Small intestine (tissue), 7 donors: Measurements from ENCODE around the gene HPCAL4. TPM values are rescaled to one million over a fixed set of nuclear protein-coding genes. Genes with fewer than 3 reads are reported as not detected.

Experiments used
- DNase-seq, 2 donors: peaks; one replicate each; pipeline versions ENCODE4 v3.0.0 to v3.0.0-alpha.2; 2013
- FAIRE-seq: peaks from 2 replicates; lab custom pipeline; 2012; peaks lifted over from hg19 to GRCh38; lab: Jason Lieb, UNC
- H3K27ac ChIP-seq, 3 donors: one replicate each; pipeline ENCODE4 v1.5.1; 2013; ENCODE audit warnings: low read length in 2 of 3, mild to moderate bottlenecking in 2 of 3, control low read depth in 1 of 3, inconsistent platforms in 1 of 3, low read depth in 1 of 3, moderate library complexity in 1 of 3
- H3K27me3 ChIP-seq, 3 donors: one replicate each; pipeline ENCODE4 v1.6.1; 2013; ENCODE audit warnings: low read length in 3 of 3, inconsistent platforms in 1 of 3; ENCODE audit not compliant: control insufficient read depth in 3 of 3, insufficient read depth in 3 of 3
- H3K36me3 ChIP-seq, 3 donors: one replicate each; pipeline ENCODE4 v1.6.1; 2013; ENCODE audit warnings: low read length in 3 of 3, inconsistent platforms in 1 of 3, low read depth in 1 of 3, mild to moderate bottlenecking in 1 of 3, moderate library complexity in 1 of 3; ENCODE audit not compliant: control insufficient read depth in 3 of 3, insufficient read depth in 2 of 3
- H3K4me1 ChIP-seq, 3 donors: one replicate each; pipeline ENCODE4 v1.6.1; 2013; ENCODE audit warnings: low read length in 2 of 3, inconsistent platforms in 1 of 3, low read depth in 1 of 3, mild to moderate bottlenecking in 1 of 3, moderate library complexity in 1 of 3; ENCODE audit not compliant: control insufficient read depth in 3 of 3, insufficient read depth in 2 of 3
- H3K4me3 ChIP-seq, 3 donors: one replicate each; pipeline ENCODE4 v1.5.1; 2013; ENCODE audit warnings: low read length in 3 of 3, control low read depth in 1 of 3, inconsistent platforms in 1 of 3, low read depth in 1 of 3, mild to moderate bottlenecking in 1 of 3, moderate library complexity in 1 of 3
- H3K9me3 ChIP-seq, 2 donors: one replicate each; pipeline ENCODE4 v1.6.1; 2013; ENCODE audit warnings: low read depth in 1 of 2, low read length in 1 of 2; ENCODE audit not compliant: control insufficient read depth in 2 of 2, insufficient read depth in 1 of 2
- WGBS, 3 donors: extraction: QIAGEN DNeasy Blood & Tissue Kit; methylation state at CpG; one replicate each; pipeline ENCODE4 v1.1.7; 2013; 5-methylcytosine and 5-hydroxymethylcytosine counted together
- polyA plus RNA-seq, 4 donors: library from polyadenylated mRNA; stranded (reverse) in 3 of 4; unstranded in 1 of 4; fragments of 200-250 nt in 3 of 4; fragments of 120-200 nt in 1 of 4; gene quantifications; one replicate each; pipeline versions ENCODE4 v1.2.1 to v1.2.3, GENCODE V29; 2013
- donor health status: healthy with polysubstance abuse.
- donor health status: control.
- donor health status: control.
- donor health status: Bipolar disorder and iron deficiency.
- donor health status: healthy.

HPCAL4 gene
- polyA plus RNA-seq, 4 donors, result 0.10 to 0.27 (median 0.22) TPM

GRCh38 chr1:39680751-39681150 lies 10.5 kb downstream of the HPCAL4 start:
- Histone ChIP-seq H3K36me3 (no peaks in the 10 kb centered on the region), H3K27me3 (peaks cover 8 to 70% (median 9%) of the 10 kb centered on the region in 3 donors), H3K9me3 (no peaks in the 10 kb centered on the region), H3K4me3 (no peak overlapping the region), H3K27ac (no peak overlapping the region), H3K4me1 (no peaks in the 10 kb centered on the region)
- FAIRE-seq, result no peak
- DNase-seq, result no peak
- 60 to 69% (median 63%) methylated on average over 4 of the region's 4 CpGs for WGBS, 3 donors

- no peaks in the 10 kb centered on the region for H3K9me3 ChIP-seq
- H3K36me3 ChIP-seq, result no peaks in the 10 kb centered on the region
- WGBS, 3 donors, result 66 to 79% (median 66%) methylated on average over 2 of the region's 2 CpGs
- FAIRE-seq (no peak), DNase-seq (no peak)
- no peak overlapping the region for H3K4me3 ChIP-seq
- no peak overlapping the region for H3K27ac ChIP-seq
- no peaks in the 10 kb centered on the region for H3K4me1 ChIP-seq
- peaks cover 8 to 65% (median 9%) of the 10 kb centered on the region in 3 donors for H3K27me3 ChIP-seq
These were observed 11.4 kb downstream of the HPCAL4 start for GRCh38 chr1:39679821-39680220.

DNA sequence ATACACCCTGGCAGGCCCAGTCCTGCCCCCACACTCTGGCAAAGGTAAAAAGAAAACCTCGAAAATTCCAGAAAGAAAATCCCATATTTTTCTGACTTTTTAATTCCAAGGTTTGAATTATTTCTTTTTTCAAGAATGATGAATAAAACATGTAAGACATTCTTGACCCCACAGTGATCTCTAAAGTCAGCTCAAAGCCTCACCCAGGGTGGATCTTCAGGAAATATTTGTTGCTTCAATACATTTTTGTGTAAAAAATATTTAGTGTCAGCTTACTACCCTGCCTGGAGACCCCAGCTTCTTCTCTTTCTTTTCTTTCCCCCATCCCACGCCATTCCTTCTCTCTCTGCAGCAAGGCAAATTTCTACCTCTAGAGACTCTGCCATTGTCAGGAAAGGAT lies 12.3 kb downstream of the HPCAL4 start:
- DNase-seq (no peak), FAIRE-seq (no peak)
- Histone ChIP-seq H3K4me1 (no peaks in the 10 kb centered on the region), H3K27me3 (peaks cover 3 to 58% (median 6%) of the 10 kb centered on the region in 3 donors), H3K36me3 (no peaks in the 10 kb centered on the region), H3K4me3 (no peak overlapping the region), H3K9me3 (no peaks in the 10 kb centered on the region), H3K27ac (no peak overlapping the region)
- WGBS, 3 donors, result 74 to 80% (median 77%) methylated on average over 2 of the region's 2 CpGs

- H3K4me3 ChIP-seq, result no peak overlapping the region
- no peak overlapping the region for H3K27ac ChIP-seq
- H3K9me3 ChIP-seq, result no peaks in the 10 kb centered on the region
- DNase-seq (no peak), FAIRE-seq (no peak)
- H3K4me1 ChIP-seq, result no peaks in the 10 kb centered on the region
- no peaks in the 10 kb centered on the region for H3K36me3 ChIP-seq
- H3K27me3 ChIP-seq, result peaks cover 3 to 58% (median 6%) of the 10 kb centered on the region in 3 donors
- 74 to 82% (median 78%) methylated on average over 4 of the region's 4 CpGs for WGBS, 3 donors
These were observed 13.6 kb downstream of the HPCAL4 start for GRCh38 chr1:39677645-39678044.

GRCh38 chr1:39676948-39677548 lies 14.2 kb downstream of the HPCAL4 start:
- Histone ChIP-seq H3K9me3 (no peaks in the 10 kb centered on the region), H3K4me3 (no peak overlapping the region), H3K36me3 (no peaks in the 10 kb centered on the region), H3K27me3 (peaks cover 3 to 58% (median 4%) of the 10 kb centered on the region in 3 donors), H3K27ac (no peak overlapping the region), H3K4me1 (no peaks in the 10 kb centered on the region)
- WGBS, 3 donors, result 81 to 85% (median 83%) methylated on average over 6 of the region's 6 CpGs
- DNase-seq, result no peak
- no peak for FAIRE-seq

DNA sequence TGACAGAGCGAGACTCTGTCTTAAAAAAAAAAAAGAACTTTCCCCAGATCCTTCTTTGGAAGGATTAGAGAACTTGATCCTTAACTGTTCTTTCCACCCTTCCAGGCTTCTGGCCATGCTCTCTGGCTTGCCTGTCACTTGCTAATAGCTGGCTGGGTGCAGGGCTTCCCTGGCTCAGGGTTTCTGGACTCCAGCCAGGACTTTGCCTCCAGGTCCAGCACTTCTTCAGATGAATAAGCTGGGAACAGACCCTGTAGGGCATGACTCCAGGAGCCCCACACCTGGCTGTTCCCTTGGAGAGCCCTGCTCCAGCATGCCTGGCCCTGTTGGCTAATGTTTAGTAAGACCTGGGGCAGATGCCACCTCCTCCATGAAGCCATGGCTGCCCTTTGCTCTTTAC lies 16.0 kb downstream of the HPCAL4 start:
- H3K27ac ChIP-seq, result no peak overlapping the region
- no peaks in the 10 kb centered on the region for H3K4me1 ChIP-seq
- no peak overlapping the region for H3K4me3 ChIP-seq
- H3K36me3 ChIP-seq, result no peaks in the 10 kb centered on the region
- H3K9me3 ChIP-seq, result no peaks in the 10 kb centered on the region
- DNase-seq (peak in 1 of 2 donors; percentile 41), FAIRE-seq (no peak)
- 88 to 94% (median 94%) methylated on average over 1 of the region's 1 CpG for WGBS, 3 donors
- H3K27me3 ChIP-seq, result peaks cover 6 to 59% (median 11%) of the 10 kb centered on the region in 3 donors

DNA sequence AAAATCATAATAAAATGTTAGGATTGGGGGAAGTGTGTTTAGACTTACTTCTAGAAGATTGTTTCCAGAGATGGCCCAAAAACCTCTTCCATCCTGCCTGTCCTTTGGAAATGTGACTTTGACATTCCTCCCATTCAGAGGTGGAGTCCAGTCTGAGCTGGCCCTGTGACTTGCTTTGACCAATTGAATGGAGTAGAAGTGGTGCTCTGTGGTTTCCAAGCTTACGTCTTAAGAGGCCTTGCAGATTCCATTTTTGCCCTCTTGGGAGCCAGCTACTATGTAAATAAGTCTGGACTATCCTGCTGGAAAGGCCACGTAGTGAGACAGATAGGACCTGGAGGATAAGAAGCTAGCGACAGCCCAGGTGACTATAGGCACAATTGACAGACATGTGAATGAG lies 18.0 kb downstream of the HPCAL4 start:
- WGBS, 3 donors, result 88 to 89% (median 89%) methylated on average over 3 of the region's 3 CpGs
- H3K4me3 ChIP-seq, result no peak overlapping the region
- FAIRE-seq (no peak), DNase-seq (no peak)
- no peaks in the 10 kb centered on the region for H3K36me3 ChIP-seq
- no peaks in the 10 kb centered on the region for H3K9me3 ChIP-seq
- H3K4me1 ChIP-seq, result no peaks in the 10 kb centered on the region
- H3K27ac ChIP-seq, result no peak overlapping the region
- peaks cover 6 to 63% (median 11%) of the 10 kb centered on the region in 3 donors for H3K27me3 ChIP-seq

DNA sequence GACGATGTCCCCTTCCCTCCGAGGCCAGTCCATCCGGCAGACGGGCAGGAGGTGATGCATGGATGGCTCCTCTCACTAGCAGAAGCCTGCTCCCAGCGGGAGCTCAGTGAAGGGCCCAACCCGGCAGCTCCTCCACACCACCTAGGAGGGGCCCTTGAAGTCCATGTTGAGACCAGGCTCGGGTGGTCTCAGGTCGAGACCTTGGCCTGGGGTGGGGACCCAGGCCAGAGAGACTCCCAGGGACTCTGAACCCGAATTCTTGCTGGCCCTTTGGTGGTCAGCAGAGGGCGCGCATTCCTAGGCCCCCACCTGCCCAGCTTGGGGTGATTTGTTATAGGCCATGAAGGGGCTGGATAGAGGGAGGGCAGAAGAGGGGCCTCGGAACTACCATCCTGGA lies 18.7 kb downstream of the HPCAL4 start:
- no peak for FAIRE-seq
- peaks cover 6 to 67% (median 11%) of the 10 kb centered on the region in 3 donors for H3K27me3 ChIP-seq
- no peak for DNase-seq
- no peaks in the 10 kb centered on the region for H3K36me3 ChIP-seq
- no peaks in the 10 kb centered on the region for H3K9me3 ChIP-seq
- H3K4me3 ChIP-seq, result no peak overlapping the region
- H3K27ac ChIP-seq, result no peak overlapping the region
- WGBS, 3 donors, result 18 to 36% (median 21%) methylated on average over 12 of the region's 12 CpGs
- no peaks in the 10 kb centered on the region for H3K4me1 ChIP-seq
